Renal pelvis (tissue), 4 donors: Measurements from ENCODE around the gene CHMP1A. TPM values are rescaled to one million over a fixed set of nuclear protein-coding genes. Genes with fewer than 3 reads are reported as not detected.
A peak's percentile ranks its signal among the peaks of the same experiment; 100 is the strongest.

Source experiments
- DNase-seq: peaks from one replicate; pipeline ENCODE4 v3.0.0-alpha.2; 2013
- polyA plus RNA-seq, 3 donors: library from polyadenylated mRNA; unstranded; fragments of 120-200 nt; gene quantifications; one replicate each; pipeline ENCODE4 v1.2.1, GENCODE V29; 2013; ENCODE audit not compliant: insufficient read length in 3 of 3

The CHMP1A gene
- polyA plus RNA-seq, 3 donors: 82.8 to 96.3 (median 91.1) TPM

- no peak for DNase-seq
These were observed 50.1 kb downstream of the CHMP1A start for GRCh38 chr16:89607453-89607852.

DNA sequence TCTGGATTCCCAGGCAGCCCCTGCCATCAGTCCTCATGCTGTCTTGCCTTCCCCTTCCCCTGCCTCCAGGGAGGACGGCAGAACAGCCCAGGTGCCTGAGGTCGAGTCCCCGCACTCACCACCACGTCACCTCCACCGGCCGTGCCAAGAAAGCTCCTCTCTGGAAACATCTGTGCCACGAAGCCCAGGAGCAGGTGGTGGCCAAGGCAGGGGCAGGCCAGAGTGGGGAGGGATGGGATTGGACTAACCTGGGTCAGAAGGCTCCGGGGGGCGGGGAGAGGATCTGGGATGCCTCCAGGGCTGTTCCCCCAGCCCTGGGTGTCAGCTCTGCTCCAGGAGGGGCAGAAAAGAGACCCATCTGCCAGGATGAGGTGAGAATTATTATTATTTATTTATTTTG, 51.5 kb downstream of the CHMP1A start:
- DNase-seq: no peak

- no peak for DNase-seq
These were observed 52.1 kb downstream of the CHMP1A start for GRCh38 chr16:89605186-89605970.

DNA sequence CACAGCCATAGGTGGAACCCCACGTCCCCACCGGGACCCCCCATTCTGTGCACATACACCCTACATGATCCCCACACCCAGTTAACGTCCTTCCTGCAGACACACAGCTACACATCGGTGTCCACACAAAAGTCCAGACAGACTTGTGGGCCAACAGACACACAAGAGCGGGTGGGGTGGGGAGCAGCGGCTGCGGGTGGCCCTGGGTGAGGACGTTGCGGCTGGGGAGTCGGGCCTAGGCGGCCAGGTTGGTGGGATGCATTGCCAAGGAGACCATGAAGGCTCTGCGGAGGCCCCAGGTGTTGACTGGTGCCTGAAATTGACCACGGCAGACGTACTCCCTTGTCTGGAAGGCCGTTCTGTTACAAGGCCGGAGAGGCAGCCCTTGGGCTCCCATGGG, 52.7 kb downstream of the CHMP1A start:
- DNase-seq: no peak

DNA sequence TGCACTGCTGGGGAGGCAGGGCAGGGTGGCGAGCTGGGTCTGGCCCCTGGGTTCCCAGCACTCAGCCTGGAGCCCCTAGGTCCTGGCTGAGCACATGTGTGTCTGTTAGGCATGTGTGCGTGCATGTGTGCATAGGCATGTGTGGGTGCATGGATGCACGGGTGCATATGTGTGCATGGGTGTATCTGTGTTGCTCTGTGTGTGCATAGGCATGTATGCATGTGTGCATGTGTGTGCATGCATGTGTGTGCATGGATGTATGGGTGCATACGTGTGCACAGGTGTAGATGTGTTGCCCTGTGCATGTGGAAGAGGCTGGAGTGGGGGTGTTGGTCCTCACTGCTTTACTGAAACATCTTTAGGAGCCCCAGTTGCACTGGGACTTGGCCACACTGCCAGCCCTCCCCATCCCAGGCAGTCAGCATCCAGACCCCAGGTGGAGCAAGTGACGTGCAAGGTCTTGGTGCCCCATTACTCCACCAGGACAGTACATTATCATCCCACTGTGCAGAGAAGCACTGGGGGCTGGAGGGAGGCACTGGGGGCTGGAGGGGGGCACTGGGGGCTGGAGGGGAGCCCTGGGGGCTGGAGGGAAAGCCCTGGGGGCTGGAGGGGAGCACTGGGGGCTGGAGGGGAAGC, 54.4 kb downstream of the CHMP1A start:
- DNase-seq: no peak

DNA sequence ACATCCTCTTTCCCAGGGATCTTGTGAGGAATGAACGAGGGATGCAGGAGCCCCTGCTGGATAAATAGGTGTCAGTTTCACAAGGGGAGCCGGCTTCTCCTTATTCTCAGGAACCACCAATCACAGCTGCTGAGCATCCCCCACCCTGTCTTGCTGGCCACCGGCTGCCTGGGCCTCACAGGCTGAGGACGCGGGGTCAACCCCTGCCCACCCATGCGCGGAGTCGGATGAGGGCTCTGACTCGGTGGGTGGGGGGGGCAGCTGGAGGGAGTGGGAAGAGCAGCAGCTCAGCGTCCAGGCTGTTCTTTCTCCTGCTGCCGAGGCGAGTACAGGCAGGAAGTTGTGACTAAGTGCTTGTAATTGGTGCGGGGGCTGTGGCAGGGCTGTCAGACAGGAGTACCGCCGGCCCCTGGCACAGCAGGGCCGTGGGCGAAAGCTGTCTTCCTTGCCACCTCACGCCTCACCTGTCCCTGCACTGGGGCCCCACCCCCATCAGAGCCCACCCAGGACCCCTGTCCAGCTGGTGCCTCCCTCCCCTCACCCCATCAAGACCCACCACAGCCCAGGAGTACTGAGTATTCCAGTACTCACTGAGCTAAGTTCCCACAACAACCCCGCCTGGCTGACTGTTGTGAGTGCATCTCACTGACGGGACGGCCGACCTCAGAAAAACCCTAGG, 55.1 kb downstream of the CHMP1A start:
- peak; percentile 95 for DNase-seq

GRCh38 chr16:89601906-89602272, 55.6 kb downstream of the CHMP1A start:
- DNase-seq: no peak

- DNase-seq: no peak
These were observed 56.6 kb downstream of the CHMP1A start for GRCh38 chr16:89600956-89601355.

DNA sequence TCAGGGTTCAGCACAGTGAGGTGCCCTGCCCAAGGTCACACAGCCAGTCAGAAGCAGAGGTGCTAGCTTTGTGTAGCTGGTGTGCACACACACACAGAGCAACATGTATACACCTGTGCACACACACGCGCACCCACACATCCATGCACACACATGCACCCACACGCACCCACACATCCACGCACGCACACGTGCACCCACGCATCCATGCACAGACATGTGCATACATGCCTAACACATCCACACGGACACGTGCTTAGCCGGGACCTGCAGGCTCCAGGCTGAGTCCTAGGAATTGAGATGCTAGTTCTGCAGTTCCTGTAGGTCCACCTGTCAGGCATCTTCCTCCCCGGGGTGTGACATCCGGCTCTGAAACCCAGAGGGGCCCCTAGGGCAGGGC, 57.1 kb downstream of the CHMP1A start:
- no peak for DNase-seq

DNA sequence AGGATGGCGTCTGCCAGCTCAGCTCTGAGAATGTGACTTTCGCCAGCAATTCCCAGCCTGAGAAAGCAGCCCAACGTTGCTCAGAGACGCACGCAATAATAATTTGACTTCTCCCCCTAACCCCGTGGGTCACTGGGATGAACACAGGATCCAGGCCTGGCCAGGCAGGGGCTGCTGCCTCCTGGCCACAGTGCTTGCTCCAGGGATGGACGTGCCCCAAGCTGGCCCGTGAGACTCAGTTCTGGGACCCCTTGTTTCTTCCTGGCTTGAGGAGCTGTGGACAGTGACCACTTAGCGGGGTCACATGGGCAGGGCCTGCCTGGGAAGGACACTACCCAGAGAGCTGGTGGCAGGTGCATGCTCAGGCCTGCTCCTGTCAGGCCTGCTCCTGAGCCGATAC, 57.6 kb downstream of the CHMP1A start:
- DNase-seq: no peak

DNA sequence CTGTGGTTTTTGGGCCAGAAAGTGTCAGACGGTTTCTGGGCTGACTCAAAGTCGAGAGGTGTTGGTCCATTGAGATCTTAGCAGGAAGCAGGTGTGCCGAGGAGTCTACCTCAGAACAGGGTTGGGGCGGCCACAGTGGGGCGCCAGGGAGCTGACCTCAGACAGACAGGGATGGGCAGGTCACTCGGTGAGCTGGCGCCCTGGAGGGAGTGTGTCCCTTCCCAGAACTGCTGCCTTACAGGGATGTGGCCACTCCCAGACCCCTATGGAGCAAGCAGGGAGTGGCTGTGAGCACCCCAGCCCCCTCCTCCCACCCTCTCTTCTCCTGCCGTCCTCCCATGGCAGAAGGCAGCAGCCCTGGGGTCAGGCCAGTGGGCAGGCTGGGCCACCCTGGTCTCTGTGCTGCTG, 58.1 kb downstream of the CHMP1A start:
- no peak for DNase-seq

GRCh38 chr16:89598199-89598598, 59.3 kb downstream of the CHMP1A start:
- no peak for DNase-seq

- DNase-seq: no peak
These were observed 60.4 kb downstream of the CHMP1A start for GRCh38 chr16:89596957-89597649.

GRCh38 chr16:89596061-89596689, 61.3 kb downstream of the CHMP1A start:
- no peak for DNase-seq

DNA sequence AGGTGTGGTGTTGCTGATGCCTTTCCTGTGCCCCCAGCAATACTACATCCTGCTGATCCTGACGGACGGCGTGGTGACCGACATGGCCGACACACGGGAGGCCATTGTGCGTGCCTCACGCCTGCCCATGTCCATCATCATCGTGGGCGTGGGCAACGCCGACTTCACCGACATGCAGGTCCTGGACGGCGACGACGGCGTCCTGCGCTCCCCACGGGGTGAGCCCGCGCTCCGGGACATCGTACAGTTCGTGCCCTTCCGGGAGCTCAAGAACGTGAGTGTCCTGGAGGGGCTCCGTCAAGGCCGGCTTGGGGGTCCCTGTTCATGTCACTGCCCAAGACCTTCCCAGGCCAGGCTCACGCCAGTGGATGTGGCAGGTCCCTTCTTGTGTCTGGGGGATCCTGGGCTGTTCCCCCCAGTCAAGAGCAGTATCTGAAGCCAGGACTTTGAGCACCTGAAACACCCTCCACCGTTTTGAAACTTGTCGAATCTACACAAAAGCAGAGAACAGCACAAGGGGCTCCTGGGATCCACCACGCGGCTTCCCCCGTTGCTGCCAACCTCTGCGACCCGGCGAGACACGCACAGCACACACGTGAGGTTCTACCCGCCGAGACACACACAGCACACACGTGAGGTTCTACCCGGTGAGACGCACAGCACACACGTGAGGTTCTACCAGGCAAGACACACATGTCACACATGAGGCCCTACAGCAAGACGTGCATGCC, 62.0 kb downstream of the CHMP1A start:
- DNase-seq: no peak

Other genes with a start within 250 kb of the CHMP1A start
- gene ANKRD11, start 167.1 kb downstream of the CHMP1A start, polyA plus RNA-seq: 100 to 1,000 TPM in 2 of 3 donors, 10 to 100 TPM in 1; 98.8 to 129 (median 113) TPM
- gene SPG7, start 149.3 kb downstream of the CHMP1A start, polyA plus RNA-seq: 100 to 1,000 TPM in 2 of 3 donors, 10 to 100 TPM in 1; 90.6 to 139 (median 130) TPM
- 1,000 to 10,000 TPM; 2,112 to 2,734 (median 2,679) TPM for gene RPL13, start 97.0 kb downstream of the CHMP1A start, polyA plus RNA-seq
- 1 to 10 TPM; 4.2 to 8.7 (median 5.6) TPM for gene CPNE7, start 82.0 kb downstream of the CHMP1A start, polyA plus RNA-seq
- 10 to 100 TPM; 31.6 to 76.5 (median 60.1) TPM for gene DPEP1, start 44.1 kb downstream of the CHMP1A start, polyA plus RNA-seq
- gene SPATA33, start 128 bp upstream of the CHMP1A start, polyA plus RNA-seq: 10 to 100 TPM; 16.5 to 18.3 (median 17.3) TPM
- 100 to 1,000 TPM; 115 to 150 (median 147) TPM for gene CDK10, start 29.0 kb upstream of the CHMP1A start, polyA plus RNA-seq
- 1 to 10 TPM; 7.5 to 9.0 (median 9.0) TPM for gene SPATA2L, start 44.0 kb upstream of the CHMP1A start, polyA plus RNA-seq
- 10 to 100 TPM; 12.8 to 16.8 (median 14.7) TPM for gene VPS9D1, start 63.2 kb upstream of the CHMP1A start, polyA plus RNA-seq
- gene ZNF276, start 63.8 kb upstream of the CHMP1A start, polyA plus RNA-seq: 10 to 100 TPM; 25.4 to 38.7 (median 32.9) TPM
- 10 to 100 TPM; 27.3 to 46.2 (median 38.7) TPM for gene FANCA, start 158.9 kb upstream of the CHMP1A start, polyA plus RNA-seq
- gene SPIRE2, start 170.8 kb upstream of the CHMP1A start, polyA plus RNA-seq: 10 to 100 TPM; 10.8 to 18.1 (median 17.5) TPM
- gene TCF25, start 215.9 kb upstream of the CHMP1A start, polyA plus RNA-seq: 100 to 1,000 TPM; 138 to 168 (median 157) TPM